Fibroblast of pulmonary artery (primary cell): Measurements from ENCODE around the gene METTL22.

Experiments
- DNase-seq: peaks from one replicate; pipeline ENCODE4 v3.0.0-alpha.2; 2010; ENCODE audit warnings: low read depth
- H3K4me3 ChIP-seq: replicated peaks from 2 replicates; pipeline ENCODE4 v1.5.1; 2011; ENCODE audit warnings: low read depth, mild to moderate bottlenecking, control low read depth, low read length, moderate library complexity
- CTCF ChIP-seq: IDR thresholded peaks from 2 replicates; pipeline ENCODE4 v1.5.1; 2011; ENCODE audit warnings: mild to moderate bottlenecking, control low read depth, low read length, inconsistent platforms; ENCODE audit errors: missing control alignments

Gene METTL22

GRCh38 chr16:8644211-8645140 is 23.0 kb downstream of the METTL22 start:
- TF ChIP-seq CTCF = no peak
- no peak for DNase-seq
- no peak overlapping the region for H3K4me3 ChIP-seq

DNA sequence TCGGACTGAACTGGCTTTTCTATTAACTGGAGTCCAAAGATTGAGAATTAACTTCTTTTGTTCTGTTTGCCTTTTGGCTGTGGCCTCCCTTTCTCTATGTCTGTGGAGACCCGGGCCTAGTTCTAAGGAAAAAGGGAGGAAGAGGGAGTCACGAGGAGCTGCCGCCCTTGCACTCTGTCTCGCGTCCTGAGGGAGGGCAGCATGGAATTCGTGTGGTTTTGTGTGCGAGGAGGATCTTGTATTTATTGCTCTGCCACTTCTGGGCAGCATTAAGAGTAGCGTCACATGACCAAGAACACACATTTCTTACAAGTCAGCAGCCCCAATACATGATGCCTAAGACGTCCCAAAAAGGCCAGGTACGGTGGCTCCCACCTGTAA is 23.6 kb downstream of the METTL22 start:
- TF ChIP-seq CTCF = no peak
- H3K4me3 ChIP-seq = no peak overlapping the region
- no peak for DNase-seq

- TF ChIP-seq CTCF = no peak
- no peak overlapping the region for H3K4me3 ChIP-seq
- DNase-seq = no peak
Measured at GRCh38 chr16:8645831-8646230, 24.3 kb downstream of the METTL22 start.

DNA sequence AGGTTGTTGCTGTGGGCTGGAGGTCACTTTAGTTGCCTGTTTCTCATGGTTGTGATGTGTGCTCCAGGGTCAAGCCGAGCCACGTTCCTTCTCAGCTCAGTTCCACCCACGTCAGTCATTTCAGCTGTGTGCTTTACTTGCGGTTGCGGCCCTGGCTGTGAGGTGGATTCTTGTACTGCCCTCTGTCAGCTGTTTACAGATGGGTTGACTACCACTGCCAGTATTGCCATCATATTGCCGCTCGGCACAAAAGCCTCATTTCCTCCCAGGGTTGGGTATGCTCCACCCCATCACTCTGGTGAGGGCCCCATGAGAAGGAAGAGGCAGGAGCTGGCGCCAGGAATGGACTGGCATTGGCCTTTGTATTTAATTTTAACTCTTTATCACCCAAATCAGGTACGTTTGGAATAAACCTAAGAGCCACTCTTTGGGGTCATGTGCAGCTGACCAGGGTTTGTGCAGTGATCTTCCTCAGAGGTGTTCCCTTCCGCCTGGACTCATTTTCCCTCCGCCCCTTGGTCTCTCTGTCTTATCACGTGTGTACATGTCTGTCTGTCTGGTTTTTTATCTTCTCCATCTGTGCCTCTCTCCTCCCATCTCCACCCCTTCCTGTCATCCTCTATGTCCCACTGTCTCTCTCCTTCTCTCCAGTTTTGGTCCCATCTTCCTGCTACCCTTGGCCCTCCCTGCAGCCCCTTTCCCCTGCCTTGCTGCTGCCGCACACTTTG is 25.0 kb downstream of the METTL22 start:
- TF ChIP-seq CTCF = no peak
- H3K4me3 ChIP-seq = no peak overlapping the region
- DNase-seq = no peak

GRCh38 chr16:8647721-8648318 is 26.3 kb downstream of the METTL22 start:
- H3K4me3 ChIP-seq = no peak overlapping the region
- no peak for TF ChIP-seq CTCF
- no peak for DNase-seq

GRCh38 chr16:8648877-8649276 is 27.4 kb downstream of the METTL22 start:
- no peak overlapping the region for H3K4me3 ChIP-seq
- no peak for TF ChIP-seq CTCF
- no peak for DNase-seq
